ENCODE measurements around the gene ZNF521. TPM values are rescaled to one million over a fixed set of nuclear protein-coding genes. Genes with fewer than 3 reads are reported as not detected.

The ZNF521 gene
- total RNA-seq, 2 experiments from 2014 or later, result not detected

- Mint-ChIP-seq H3K9me3 (no peaks in the 10 kb centered on the region), H3K27me3 (no peaks in the 10 kb centered on the region), H3K27ac (no peak overlapping the region), H3K36me3 (no peaks in the 10 kb centered on the region), H3K4me3 (no peak overlapping the region), H3K4me1 (no peaks in the 10 kb centered on the region)
- no peak for DNase-seq
These were observed 211.6 kb downstream of the ZNF521 start for GRCh38 chr18:25140124-25140961.

GRCh38 chr18:25137197-25137472, 214.8 kb downstream of the ZNF521 start:
- Mint-ChIP-seq H3K27ac (no peak overlapping the region), H3K27me3 (no peaks in the 10 kb centered on the region), H3K4me3 (no peak overlapping the region), H3K4me1 (no peaks in the 10 kb centered on the region), H3K9me3 (no peaks in the 10 kb centered on the region), H3K36me3 (no peaks in the 10 kb centered on the region)
- no peak for DNase-seq

- H3K27me3 Mint-ChIP-seq, result no peaks in the 10 kb centered on the region
- H3K4me1 Mint-ChIP-seq, result no peaks in the 10 kb centered on the region
- H3K36me3 Mint-ChIP-seq, result no peaks in the 10 kb centered on the region
- no peaks in the 10 kb centered on the region for H3K9me3 Mint-ChIP-seq
- no peak overlapping the region for H3K4me3 Mint-ChIP-seq
- no peak overlapping the region for H3K27ac Mint-ChIP-seq
- DNase-seq, result no peak
These were observed 215.4 kb downstream of the ZNF521 start for GRCh38 chr18:25136416-25137196.

- Mint-ChIP-seq H3K27me3 (no peaks in the 10 kb centered on the region), H3K36me3 (no peaks in the 10 kb centered on the region), H3K27ac (no peak overlapping the region), H3K9me3 (no peaks in the 10 kb centered on the region), H3K4me1 (no peaks in the 10 kb centered on the region), H3K4me3 (no peak overlapping the region)
- no peak for DNase-seq
These were observed 217.1 kb downstream of the ZNF521 start for GRCh38 chr18:25134861-25135260.

- no peaks in the 10 kb centered on the region for H3K36me3 Mint-ChIP-seq
These were observed 218.1 kb downstream of the ZNF521 start for GRCh38 chr18:25133879-25134278.

GRCh38 chr18:25132786-25133496, 219.0 kb downstream of the ZNF521 start:
- Mint-ChIP-seq H3K36me3 (no peaks in the 10 kb centered on the region), H3K9me3 (no peaks in the 10 kb centered on the region), H3K4me3 (no peak overlapping the region), H3K4me1 (no peaks in the 10 kb centered on the region), H3K27ac (no peak overlapping the region), H3K27me3 (no peaks in the 10 kb centered on the region)
- no peak for DNase-seq

More at GRCh38 chr18:25133879-25134278, 218.1 kb downstream of the ZNF521 start:
- Mint-ChIP-seq H3K27ac (no peak overlapping the region), H3K4me3 (no peak overlapping the region), H3K27me3 (no peaks in the 10 kb centered on the region), H3K9me3 (no peaks in the 10 kb centered on the region), H3K4me1 (no peaks in the 10 kb centered on the region)
- DNase-seq, result no peak

- no peaks in the 10 kb centered on the region for H3K4me1 Mint-ChIP-seq
- H3K4me3 Mint-ChIP-seq, result no peak overlapping the region
- no peak overlapping the region for H3K27ac Mint-ChIP-seq
- no peaks in the 10 kb centered on the region for H3K9me3 Mint-ChIP-seq
- no peaks in the 10 kb centered on the region for H3K27me3 Mint-ChIP-seq
- H3K36me3 Mint-ChIP-seq, result no peaks in the 10 kb centered on the region
- DNase-seq, result no peak
These were observed 225.2 kb downstream of the ZNF521 start for GRCh38 chr18:25126751-25127150.

GRCh38 chr18:25125680-25126079, 226.3 kb downstream of the ZNF521 start:
- H3K4me1 Mint-ChIP-seq, result no peaks in the 10 kb centered on the region
- no peaks in the 10 kb centered on the region for H3K27me3 Mint-ChIP-seq
- no peak overlapping the region for H3K27ac Mint-ChIP-seq
- no peaks in the 10 kb centered on the region for H3K9me3 Mint-ChIP-seq
- H3K4me3 Mint-ChIP-seq, result no peak overlapping the region
- no peaks in the 10 kb centered on the region for H3K36me3 Mint-ChIP-seq
- DNase-seq, result no peak

GRCh38 chr18:25123438-25124232, 228.3 kb downstream of the ZNF521 start:
- Mint-ChIP-seq H3K27ac (no peak overlapping the region), H3K27me3 (no peaks in the 10 kb centered on the region), H3K4me1 (no peaks in the 10 kb centered on the region), H3K36me3 (no peaks in the 10 kb centered on the region), H3K9me3 (no peaks in the 10 kb centered on the region), H3K4me3 (no peak overlapping the region)
- no peak for DNase-seq

- H3K36me3 Mint-ChIP-seq, result no peaks in the 10 kb centered on the region
- H3K9me3 Mint-ChIP-seq, result peaks cover 4% of the 10 kb centered on the region
- H3K27ac Mint-ChIP-seq, result no peak overlapping the region
- H3K27me3 Mint-ChIP-seq, result no peaks in the 10 kb centered on the region
- no peak for DNase-seq
- no peak overlapping the region for H3K4me3 Mint-ChIP-seq
- no peaks in the 10 kb centered on the region for H3K4me1 Mint-ChIP-seq
These were observed 230.5 kb downstream of the ZNF521 start for GRCh38 chr18:25121442-25121841.

GRCh38 chr18:25113566-25113965, 238.4 kb downstream of the ZNF521 start:
- Mint-ChIP-seq H3K27ac (no peak overlapping the region), H3K27me3 (peaks cover 3% of the 10 kb centered on the region), H3K36me3 (no peaks in the 10 kb centered on the region), H3K9me3 (peaks cover 4% of the 10 kb centered on the region), H3K4me3 (no peak overlapping the region), H3K4me1 (no peaks in the 10 kb centered on the region)
- no peak for DNase-seq

GRCh38 chr18:25112821-25113434, 239.0 kb downstream of the ZNF521 start:
- H3K36me3 Mint-ChIP-seq, result no peaks in the 10 kb centered on the region
- H3K4me3 Mint-ChIP-seq, result no peak overlapping the region
- no peaks in the 10 kb centered on the region for H3K4me1 Mint-ChIP-seq
- no peak for DNase-seq
- H3K27me3 Mint-ChIP-seq, result peaks cover 3% of the 10 kb centered on the region
- no peak overlapping the region for H3K27ac Mint-ChIP-seq
- H3K9me3 Mint-ChIP-seq, result peaks cover 4% of the 10 kb centered on the region

GRCh38 chr18:25111377-25112288, 240.3 kb downstream of the ZNF521 start:
- Mint-ChIP-seq H3K27ac (no peak overlapping the region), H3K36me3 (no peaks in the 10 kb centered on the region), H3K4me3 (no peak overlapping the region), H3K4me1 (no peaks in the 10 kb centered on the region), H3K9me3 (no peaks in the 10 kb centered on the region), H3K27me3 (peaks cover 3% of the 10 kb centered on the region)
- DNase-seq, result no peak

GRCh38 chr18:25109484-25109883, 242.5 kb downstream of the ZNF521 start:
- Mint-ChIP-seq H3K27me3 (no peaks in the 10 kb centered on the region), H3K9me3 (no peaks in the 10 kb centered on the region), H3K4me1 (no peaks in the 10 kb centered on the region), H3K4me3 (no peak overlapping the region), H3K27ac (no peak overlapping the region), H3K36me3 (no peaks in the 10 kb centered on the region)
- DNase-seq, result no peak
